ENCODE measurements around the gene TECR. TPM values are rescaled to one million over a fixed set of nuclear protein-coding genes. Genes with fewer than 3 reads are reported as not detected.

Gene TECR
- total and polyA plus RNA-seq, 2 donors (not counting 3 experiments of a cell fraction or from before 2014, with no cell fraction given) = 109 to 193 TPM

DNA sequence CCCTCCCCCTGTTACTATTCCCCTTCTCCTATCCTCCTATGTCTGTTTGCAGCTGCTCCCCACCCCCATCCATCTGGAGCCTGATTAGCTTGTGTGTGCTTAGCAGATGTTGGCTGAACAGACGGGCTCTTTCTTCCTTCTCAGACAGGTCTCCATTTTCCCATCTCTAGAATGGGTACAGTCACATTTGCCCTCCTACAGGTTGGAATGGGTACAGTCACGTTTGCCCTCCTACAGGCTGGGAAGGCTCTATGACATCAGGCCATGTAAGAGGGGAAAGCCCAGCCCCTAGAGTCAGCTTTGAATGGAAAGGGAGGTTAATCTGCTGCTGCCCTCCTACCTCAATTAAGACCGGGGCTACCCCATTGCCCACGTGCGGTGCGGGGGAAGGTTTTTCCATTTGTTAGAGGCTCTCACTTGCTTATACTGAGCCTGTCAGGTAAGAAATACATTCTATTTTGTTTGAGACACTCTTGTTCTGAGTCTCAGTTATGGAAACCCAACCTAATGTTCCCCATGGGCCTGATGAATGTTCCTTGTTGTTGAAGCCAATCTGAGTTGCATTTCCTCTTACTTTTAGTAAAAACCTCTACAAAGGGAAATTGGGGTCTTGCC is 51.3 kb downstream of the TECR start:
- Histone ChIP-seq H3K4me3 (replicated peaks in 1 of 3; ENCODE audit: insufficient read depth in 1 of 3, low read depth in 1 of 3, low read length in 3 of 3) (no peak overlapping the region), H3K9me1 (replicated peaks; ENCODE audit: control insufficient read depth, extremely low read depth, insufficient read depth, low read length) (no peaks in the 10 kb centered on the region), H3K9ac (replicated peaks; ENCODE audit: extremely low read depth, insufficient read depth, low read length) (no peak overlapping the region), H3K27me3 (ENCODE audit: control insufficient read depth in 2 of 2, insufficient read depth in 2 of 2, low read length in 2 of 2) (no peaks in the 10 kb centered on the region), H3K4me2 (ENCODE audit: insufficient read depth, low read length) (no peak overlapping the region), H3K27ac (ENCODE audit: insufficient read depth, low read depth, low read length) (no peak overlapping the region), H4K20me1 (replicated peaks; ENCODE audit: control insufficient read depth, extremely low read depth, insufficient read depth, low read length) (no peaks in the 10 kb centered on the region), H2AFZ (ENCODE audit: low read depth, low read length) (no peak overlapping the region), H3K4me1 (ENCODE audit: control insufficient read depth, extremely low read depth, insufficient read depth, low read length) (no peaks in the 10 kb centered on the region), H3K79me2 (ENCODE audit: control insufficient read depth, insufficient read depth, low read length) (no peaks in the 10 kb centered on the region), H3K9me3 (replicated peaks; ENCODE audit: control insufficient read depth, insufficient read depth, low read length) (no peaks in the 10 kb centered on the region), H3K36me3 (ENCODE audit: control insufficient read depth in 2 of 2, extremely low read depth in 1 of 2, insufficient read depth in 2 of 2, low read length in 2 of 2) (no peaks in the 10 kb centered on the region)
- TF ChIP-seq EZH2 (IDR thresholded peaks at IDR 0.05; ENCODE audit: borderline replicate concordance, low read depth, low read length, severe bottlenecking) (no peak), JUN (IDR thresholded peaks at IDR 0.05; ENCODE audit: borderline replicate concordance, insufficient read depth, insufficient read length, low read depth) (no peak), MYC (IDR thresholded peaks at IDR 0.05; ENCODE audit: low read depth, low read length) (no peak), CTCF (IDR thresholded peaks at IDR 0.05; ENCODE audit: extremely low read depth in 1 of 2, insufficient read depth in 1 of 2, low read depth in 1 of 2, low read length in 2 of 2) (no peak), POLR2A (IDR thresholded peaks at IDR 0.05; ENCODE audit: low read depth, low read length) (no peak), POLR2AphosphoS5 (IDR thresholded peaks at IDR 0.05; ENCODE audit: insufficient read depth, low read depth, low read length) (no peak)
- TF ChIP-seq, protein P1, sequence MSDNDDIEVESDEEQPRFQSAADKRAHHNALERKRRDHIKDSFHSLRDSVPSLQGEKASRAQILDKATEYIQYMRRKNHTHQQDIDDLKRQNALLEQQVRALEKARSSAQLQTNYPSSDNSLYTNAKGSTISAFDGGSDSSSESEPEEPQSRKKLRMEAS (IDR thresholded peaks at IDR 0.05; ENCODE audit: insufficient read depth, insufficient read length) = no peak
- POLR2A ChIA-PET = no interaction called here
- no peak for DNase-seq (ENCODE audit: low read depth, low spot score)
- no TSS peak for BruUV-seq (replicated peaks)
- dilution Hi-C loops (cut with MboI; ENCODE audit: extremely low pct_ligation_motif_present, low sequenced_read_pairs) = no loop called here
- CTCF ChIA-PET = interaction anchor here (12.1 kb wide), 1 partner anchor 106 kb away, joined by 342 read pairs; the partner anchor contains the start of gene ZNF333
- FAIRE-seq = no peak
- intact Hi-C loops (cut with micrococcal nuclease) = no loop called here
